GM23248 (cell line): ENCODE results near the gene ATL3.
"Not testable (repeated sequence)": the region's sequence is repeated elsewhere in the genome, so short reads cannot be mapped to it uniquely, and the experiment has no call there.

ENCODE experiments used
- EZH2 ChIP-seq: fragments of 200-600 bp; sonication (generic); IDR thresholded peaks from 2 replicates; pipeline ENCODE4 v1.6.1; 2018; ENCODE audit warnings: antibody characterized with exemption, mild to moderate bottlenecking; ENCODE audit not compliant: insufficient read depth, poor library complexity, severe bottlenecking
- EZH2phosphoT487 ChIP-seq: fragments of 200-600 bp; sonication (generic); IDR thresholded peaks from 2 replicates; pipeline ENCODE4 v1.6.1; 2018; ENCODE audit warnings: antibody characterized with exemption, moderate library complexity, mild to moderate bottlenecking, low read depth; ENCODE audit not compliant: insufficient read depth

- TF ChIP-seq EZH2, EZH2phosphoT487: not testable (repeated sequence)
Observed at GRCh38 chr11:63638436-63638835, 32.7 kb downstream of the ATL3 start.
